GM12872 (cell line): ENCODE measurements around the gene RGS13.

Experiments used
- CTCF ChIP-seq: IDR thresholded peaks from 3 replicates; pipeline ENCODE4 v1.5.1; 2011; ENCODE audit warnings: low read depth, mild to moderate bottlenecking, low read length, moderate library complexity; ENCODE audit not compliant: insufficient read depth

RGS13 gene

GRCh38 chr1:192691041-192691440 is 55.1 kb downstream of the RGS13 start:
- no peak for TF ChIP-seq CTCF

GRCh38 chr1:192696082-192696481 is 60.1 kb downstream of the RGS13 start:
- no peak for TF ChIP-seq CTCF

- no peak for TF ChIP-seq CTCF
Observed at GRCh38 chr1:192697771-192698170, 61.8 kb downstream of the RGS13 start.

- TF ChIP-seq CTCF = no peak
Observed at GRCh38 chr1:192698731-192699130, 62.8 kb downstream of the RGS13 start.

- TF ChIP-seq CTCF = no peak
Observed at GRCh38 chr1:192700834-192701271, 64.9 kb downstream of the RGS13 start.

GRCh38 chr1:192702212-192702902 is 66.4 kb downstream of the RGS13 start:
- no peak for TF ChIP-seq CTCF

GRCh38 chr1:192703283-192704206 is 67.6 kb downstream of the RGS13 start:
- no peak for TF ChIP-seq CTCF
